ENCODE results near the gene CELSR2.
"Not testable (repeated sequence)": the region's sequence is repeated elsewhere in the genome, so short reads cannot be mapped to it uniquely, and the experiment has no call there.

The CELSR2 gene, protein sequence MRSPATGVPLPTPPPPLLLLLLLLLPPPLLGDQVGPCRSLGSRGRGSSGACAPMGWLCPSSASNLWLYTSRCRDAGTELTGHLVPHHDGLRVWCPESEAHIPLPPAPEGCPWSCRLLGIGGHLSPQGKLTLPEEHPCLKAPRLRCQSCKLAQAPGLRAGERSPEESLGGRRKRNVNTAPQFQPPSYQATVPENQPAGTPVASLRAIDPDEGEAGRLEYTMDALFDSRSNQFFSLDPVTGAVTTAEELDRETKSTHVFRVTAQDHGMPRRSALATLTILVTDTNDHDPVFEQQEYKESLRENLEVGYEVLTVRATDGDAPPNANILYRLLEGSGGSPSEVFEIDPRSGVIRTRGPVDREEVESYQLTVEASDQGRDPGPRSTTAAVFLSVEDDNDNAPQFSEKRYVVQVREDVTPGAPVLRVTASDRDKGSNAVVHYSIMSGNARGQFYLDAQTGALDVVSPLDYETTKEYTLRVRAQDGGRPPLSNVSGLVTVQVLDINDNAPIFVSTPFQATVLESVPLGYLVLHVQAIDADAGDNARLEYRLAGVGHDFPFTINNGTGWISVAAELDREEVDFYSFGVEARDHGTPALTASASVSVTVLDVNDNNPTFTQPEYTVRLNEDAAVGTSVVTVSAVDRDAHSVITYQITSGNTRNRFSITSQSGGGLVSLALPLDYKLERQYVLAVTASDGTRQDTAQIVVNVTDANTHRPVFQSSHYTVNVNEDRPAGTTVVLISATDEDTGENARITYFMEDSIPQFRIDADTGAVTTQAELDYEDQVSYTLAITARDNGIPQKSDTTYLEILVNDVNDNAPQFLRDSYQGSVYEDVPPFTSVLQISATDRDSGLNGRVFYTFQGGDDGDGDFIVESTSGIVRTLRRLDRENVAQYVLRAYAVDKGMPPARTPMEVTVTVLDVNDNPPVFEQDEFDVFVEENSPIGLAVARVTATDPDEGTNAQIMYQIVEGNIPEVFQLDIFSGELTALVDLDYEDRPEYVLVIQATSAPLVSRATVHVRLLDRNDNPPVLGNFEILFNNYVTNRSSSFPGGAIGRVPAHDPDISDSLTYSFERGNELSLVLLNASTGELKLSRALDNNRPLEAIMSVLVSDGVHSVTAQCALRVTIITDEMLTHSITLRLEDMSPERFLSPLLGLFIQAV (N-terminal part only)

DNA sequence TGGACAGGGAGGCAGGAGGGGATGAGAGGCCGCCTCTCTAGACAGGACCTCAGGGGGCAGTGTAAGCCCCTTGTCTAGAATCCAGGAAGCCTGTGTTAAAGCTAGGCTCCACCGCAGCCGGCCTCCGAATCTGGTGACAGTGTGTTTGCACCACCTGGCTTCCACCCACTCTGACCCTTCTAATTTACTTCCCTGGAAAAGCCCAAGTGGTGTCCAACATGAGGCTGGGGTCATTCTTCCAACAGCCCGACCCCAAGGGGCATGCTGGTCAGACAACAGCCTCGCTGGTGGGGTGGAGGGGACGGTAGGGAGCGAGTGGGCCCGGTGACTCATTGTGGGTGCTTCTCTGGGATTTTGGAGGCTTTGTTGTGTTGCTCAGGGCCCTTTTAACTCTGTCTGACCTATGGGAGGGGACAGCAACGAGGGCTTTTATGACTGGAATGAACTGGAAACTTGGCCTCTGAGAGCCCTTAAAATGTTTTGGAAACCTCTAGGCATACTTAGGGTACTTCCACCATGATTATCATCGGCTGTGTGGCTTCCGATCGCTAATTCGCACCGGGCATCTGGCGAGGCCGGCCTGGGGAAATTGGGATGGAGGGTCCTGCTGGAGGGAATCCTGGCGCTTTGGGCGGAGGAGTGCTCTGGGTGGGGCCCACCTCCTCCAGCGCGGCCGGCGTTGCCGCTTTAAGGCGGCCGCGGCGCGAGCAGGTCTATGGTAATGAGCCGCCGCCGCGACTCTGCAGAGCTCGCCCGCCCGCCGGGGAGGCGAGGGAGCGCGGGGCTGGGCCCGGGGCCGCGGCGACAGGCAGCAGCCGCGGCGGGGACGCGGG is at the start of gene CELSR2:
CELSR2 (plus strand) TSS at position 743 of the 833 bp plus-strand sequence. CDS start 541 bp downstream, outside the sequence.
- DNase-seq: peak; percentile 79

DNA sequence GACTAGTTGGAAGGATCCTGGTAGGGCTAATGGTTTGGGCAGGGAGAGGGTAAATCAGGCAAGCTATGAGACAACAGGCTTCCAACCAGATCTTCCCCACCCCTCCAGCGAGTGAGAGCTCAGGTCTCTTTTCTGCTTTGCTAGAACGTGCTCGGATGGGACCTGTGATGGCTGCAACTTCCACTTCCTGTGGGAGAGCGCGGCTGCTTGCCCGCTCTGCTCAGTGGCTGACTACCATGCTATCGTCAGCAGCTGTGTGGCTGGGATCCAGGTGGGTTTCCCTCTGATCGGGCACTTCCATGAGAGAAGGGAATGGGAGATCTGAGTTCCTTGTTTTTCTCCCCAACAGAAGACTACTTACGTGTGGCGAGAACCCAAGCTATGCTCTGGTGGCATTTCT is 49.6 kb upstream of the CELSR2 start:
- no peak for DNase-seq

DNA sequence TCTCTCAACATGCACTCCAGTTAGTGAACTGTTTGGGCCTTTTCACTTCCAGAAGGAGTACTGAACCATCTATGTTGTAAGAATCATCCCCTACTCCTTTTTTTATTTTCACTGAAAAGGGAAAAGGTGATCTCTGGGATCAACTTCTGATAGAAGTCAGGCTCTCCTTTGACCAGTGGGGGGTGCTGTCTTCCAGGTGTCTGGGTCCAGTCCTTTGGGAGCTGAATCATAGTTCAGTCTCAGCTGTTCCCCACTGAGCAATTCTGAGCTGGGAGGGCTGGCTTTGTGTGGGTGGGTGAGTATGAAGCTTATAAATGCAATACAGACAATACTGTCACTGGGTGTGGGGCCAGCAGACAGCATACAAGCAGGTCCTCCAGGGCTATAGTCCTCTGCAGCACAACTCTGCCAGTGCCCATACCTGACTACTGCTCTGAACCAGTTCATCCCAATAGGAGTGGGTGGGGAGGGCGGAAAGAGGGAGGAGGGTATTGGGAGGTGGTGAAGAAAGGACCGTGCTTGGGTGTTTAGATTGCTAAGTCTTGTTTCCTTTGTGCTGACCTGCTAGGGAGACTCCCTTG is 48.1 kb upstream of the CELSR2 start:
- peak; percentile 80 for DNase-seq

DNA sequence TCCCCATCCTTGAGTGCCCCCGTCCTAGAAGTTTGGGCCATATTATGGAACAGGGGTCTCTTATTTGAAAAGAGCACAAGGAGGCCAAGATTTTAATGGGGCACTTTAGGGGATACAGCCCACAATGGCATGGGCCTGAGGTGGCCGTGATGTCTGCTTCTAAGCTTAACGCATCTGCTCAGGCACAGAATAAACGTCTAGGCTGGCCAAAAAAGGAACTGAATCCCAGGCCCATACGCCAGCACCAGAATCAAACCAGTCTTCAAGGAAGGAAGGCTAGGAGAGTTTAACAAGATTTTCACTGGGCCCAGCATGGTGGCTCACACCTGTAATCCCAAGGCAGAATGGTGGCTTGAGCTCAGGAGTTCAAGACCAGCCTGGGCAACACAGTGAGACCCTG is 44.9 kb upstream of the CELSR2 start:
- no peak for DNase-seq

DNA sequence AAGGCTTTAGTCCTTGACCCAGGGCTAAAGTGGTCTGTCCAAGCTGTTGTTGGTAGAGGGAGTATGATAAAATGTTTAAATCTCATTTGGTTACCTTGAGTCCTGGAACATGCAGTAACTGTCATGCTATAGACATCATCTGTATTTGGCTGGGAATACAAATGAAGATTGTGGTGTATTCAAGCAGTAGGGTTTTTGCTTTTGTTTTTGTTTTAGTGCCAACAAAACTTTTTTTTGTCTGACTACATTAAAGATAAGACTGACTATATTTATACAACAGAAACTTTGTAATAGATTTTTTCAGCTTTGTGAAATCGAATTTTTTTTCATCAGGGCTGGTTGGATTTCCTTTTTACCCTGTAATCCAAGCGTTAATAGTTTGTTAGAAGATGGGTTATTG is 43.0 kb upstream of the CELSR2 start:
- DNase-seq: no peak

DNA sequence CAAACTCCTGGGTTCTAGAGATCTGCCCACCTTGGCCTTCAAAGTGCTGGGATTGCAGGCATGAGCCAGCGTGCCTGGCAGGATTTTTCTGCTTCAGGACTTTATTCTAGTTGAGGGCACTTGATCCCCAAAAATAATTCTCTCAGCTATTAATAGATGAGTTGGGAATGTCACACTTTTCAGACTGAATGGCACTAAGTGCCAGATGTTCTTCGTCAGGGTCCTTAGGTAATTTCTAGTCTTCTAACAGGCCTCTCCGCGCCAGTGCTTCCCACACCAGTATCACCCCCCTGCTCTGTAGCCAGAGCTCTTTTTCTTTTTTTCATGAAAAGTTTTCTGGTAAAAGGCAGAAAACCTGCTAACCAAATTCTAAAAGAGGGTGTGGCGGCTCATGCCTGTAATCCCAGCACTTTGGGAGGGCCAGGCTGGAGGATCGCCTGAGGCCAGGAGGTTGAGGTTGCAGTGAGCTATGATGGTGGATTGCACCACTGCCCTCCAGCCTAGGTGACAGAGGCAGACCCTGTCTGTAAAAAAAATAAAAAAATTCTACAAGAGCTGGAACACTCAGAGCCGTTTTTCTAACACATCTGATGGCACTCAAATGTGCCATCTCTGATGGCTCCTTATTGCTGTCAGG is 41.8 kb upstream of the CELSR2 start:
- no peak for DNase-seq

DNA sequence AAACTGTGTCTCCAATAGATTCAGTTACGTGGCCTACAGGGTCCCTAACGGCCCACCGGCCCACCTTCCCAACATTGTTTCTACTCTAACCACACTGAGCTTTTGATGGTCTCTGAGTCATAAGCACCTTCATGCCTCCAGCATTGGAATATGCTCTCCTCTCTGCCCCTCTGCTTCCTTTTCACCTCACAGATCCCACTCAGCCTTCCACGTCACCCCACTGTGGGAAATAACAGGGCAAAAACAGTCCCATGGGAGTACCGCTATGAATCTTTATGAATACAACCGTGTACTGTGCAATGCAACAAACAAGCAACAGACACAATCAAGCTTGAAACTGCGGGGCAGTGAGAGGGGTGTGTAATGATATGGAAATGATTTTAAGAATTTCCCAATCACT is 40.9 kb upstream of the CELSR2 start:
- DNase-seq: no peak

DNA sequence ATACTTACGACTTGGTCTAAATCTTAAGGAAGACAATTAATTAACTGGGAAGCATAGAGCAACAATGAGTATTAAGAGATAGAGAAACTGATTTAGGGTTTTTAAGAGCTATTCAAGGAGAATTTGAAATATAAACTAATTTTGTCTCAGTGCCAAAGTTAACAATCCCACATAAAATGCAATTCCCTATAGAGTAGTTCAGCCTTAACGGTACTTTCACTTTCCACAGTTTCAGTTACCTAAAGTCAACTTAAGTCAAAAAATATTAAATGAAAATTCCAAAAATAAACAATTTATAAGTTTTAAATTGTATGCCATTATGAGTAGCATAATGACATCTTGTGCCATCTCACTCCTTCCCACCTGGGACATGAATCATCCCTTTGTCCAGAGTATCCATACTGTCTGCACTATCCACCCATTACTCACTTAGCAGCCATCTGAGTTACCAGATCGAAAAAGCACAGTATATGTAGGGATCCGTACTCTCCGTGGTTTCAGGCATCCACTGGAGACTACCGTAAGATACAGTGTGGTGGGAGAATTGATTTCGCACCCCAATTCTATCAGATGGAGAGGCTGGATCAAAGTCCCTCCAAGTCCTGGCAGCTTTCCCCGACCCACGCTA is 40.4 kb upstream of the CELSR2 start:
- no peak for DNase-seq

DNA sequence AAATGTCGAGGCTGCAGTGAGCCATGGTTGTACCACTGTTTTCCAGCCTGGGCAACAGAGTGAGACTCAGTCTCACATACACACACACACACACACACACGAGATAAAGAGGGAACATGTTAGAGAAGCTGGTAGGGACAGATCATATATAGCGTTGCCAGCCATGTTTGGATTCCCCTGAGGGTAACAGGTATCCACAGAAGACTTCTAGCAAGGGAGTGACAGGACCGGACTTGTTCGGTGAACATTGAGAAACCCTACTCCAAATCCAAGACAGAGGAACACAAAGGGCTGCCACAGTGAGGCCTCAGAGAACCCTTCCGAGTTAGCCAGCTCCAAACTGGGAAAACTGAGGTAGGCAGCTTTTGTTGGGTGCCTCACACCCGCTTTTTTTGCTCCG is 39.3 kb upstream of the CELSR2 start:
- no peak for DNase-seq

DNA sequence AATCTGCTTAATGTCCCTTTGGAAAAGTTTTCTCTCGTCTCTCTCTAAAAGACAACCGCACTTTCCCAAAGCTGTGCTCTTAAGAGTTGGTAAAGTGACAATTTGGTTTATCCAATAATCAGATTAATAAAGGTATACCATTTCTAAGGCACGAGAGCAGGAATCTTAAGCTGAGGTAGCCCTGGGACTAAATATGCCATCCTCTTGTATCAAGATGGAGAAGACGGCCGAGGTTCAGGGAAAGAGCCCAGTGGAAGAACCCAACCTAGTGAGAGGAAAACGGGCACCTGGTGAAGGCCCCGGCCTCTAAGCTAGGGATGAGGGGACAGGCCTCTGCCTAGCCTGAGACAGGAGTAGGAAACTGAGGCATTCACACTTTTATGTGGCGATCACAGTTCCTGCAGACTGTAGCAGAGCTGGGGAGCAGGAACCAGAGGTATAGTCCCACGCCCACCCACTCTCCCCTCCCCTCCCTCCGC is 36.0 kb upstream of the CELSR2 start:
- DNase-seq: no peak

DNA sequence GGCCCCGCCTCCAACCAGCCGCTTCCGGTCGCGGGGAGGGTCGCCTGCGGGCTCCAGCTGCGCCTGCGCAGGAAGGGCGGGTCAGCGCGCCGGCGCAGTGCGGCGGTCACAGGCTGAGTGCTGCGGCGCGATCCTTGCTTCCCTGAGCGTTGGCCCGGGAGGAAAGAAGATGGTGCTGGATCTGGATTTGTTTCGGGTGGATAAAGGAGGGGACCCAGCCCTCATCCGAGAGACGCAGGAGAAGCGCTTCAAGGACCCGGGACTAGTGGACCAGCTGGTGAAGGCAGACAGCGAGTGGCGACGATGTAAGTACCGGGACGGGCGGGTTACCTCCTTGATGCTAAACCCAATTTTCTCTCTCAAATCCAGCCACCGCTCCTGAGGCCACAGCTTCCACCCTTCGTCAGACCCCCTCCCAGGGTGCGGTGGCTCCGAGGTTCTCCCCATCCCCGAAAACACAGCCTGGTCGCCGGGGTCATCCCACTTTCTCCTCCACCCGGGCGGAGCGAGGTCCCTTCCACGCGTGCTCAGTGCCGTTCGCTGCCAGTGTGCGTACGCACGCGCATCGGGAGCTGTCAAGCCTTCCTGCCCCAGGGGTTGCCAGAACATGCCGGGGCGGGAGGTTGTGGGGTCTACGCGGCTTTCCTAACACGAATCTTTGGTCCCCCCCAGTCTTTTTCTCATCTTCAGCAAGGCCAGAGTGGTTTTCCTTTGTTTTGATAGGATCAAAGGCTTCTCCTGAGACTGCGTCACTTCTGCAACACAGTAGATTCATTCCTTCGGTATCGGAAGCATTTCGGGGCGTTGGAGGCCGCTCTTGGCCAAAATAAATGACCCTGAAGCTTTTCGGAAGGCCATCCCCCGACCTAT is 35.3 kb upstream of the CELSR2 start, which contains the start of gene SARS1:
SARS1 (plus strand) TSS at position 95 of the 870 bp plus-strand sequence; CDS start at position 170, 75 bp downstream.
- DNase-seq: peak; percentile 93

DNA sequence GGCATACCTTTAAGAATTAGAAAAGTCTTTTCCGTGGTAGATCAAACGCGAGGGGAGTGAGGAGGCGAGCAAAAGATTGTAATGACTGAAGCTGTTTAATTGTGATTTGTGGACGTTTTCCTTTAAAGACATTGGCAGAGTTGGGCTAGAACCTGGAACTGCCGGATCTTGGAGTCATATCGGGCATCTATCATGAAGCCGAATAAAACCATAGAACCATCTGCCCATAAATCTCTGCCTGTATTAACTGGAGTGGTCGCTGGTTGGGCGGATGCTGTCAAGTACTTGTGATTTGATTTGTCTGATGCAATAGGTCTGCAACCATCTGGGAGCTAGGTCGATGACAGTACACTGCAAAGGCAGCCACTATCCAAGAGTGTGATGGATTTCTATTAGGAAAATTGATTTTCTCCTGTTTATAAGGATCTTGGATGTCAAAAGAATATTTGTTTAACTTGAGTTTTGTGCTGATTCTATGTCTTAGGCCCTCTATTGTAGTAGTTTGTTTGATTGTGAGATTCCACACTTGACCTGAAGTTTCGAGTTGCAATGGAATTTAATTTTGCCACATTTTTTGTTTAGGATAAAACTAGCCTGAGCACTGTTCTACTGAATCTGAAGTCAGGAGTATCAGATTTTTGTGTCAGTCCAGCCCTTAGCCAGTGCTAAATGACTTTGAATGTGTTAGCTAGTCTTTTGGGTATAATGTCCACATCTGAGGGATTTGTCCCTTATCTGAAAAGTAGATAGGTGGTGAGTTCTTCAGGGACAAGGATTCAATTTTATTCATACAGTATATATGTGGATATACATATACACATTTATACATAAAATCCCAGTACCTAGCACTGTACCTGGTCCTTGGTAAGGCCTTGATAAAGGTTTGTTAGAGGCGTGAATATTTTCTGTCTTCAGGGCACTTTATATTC is 34.4 kb upstream of the CELSR2 start:
- DNase-seq: peak; percentile 95

DNA sequence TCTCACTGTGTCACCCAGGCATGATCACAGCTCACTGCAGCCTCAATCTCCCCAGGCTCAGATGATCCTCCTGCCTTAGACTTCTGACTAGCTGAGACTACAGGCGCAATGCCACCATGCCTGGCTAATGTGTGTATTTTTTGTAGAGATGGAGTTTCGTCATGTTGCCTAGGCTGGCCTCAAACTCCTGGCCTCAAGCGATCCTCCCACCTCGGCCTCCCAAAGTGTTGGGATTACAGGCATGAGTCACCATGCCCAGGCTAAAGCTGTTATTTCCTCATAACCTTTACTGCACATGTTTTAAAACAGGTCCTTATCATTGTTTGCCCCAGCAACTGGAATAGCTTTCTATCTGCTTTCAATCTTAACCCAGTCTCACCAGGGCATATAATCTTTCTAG is 32.7 kb upstream of the CELSR2 start:
- DNase-seq: peak; percentile 50

DNA sequence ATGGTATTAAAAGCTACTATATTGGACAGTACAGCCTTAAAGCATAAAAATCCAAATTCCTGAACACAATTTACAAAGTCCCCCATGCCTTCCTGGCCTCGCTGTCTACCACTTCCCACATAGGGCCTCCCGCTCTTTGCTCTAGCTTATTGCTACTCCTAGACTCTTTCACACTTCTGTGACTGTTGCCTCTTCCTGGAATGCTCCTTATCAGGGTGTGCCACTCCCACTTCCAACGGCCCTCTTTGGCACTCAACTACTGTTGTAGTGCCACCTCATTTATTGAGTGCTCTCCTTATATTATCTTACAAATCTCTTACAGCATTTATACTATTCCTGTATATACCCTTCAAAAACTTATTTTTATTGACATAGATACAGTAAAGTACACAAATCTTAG is 30.8 kb upstream of the CELSR2 start:
- peak; percentile 92 for DNase-seq

DNA sequence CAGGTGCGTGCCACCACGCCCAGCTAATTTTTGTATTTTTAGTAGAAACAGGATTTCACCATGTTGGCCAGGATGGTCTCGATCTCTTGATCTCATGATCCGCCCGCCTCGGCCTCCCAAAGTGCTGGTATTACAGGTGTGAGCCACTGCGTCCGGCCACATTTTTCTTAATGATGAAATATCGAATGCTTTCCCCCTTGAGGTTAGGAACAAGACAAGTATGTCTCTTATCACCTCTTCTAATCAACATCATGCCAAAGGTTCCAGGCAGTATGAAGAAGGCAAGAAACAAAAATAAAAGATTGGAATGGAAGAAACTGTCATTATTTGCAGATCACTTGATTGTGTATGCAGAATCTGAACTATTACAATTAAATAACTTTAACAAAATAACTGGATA is 28.1 kb upstream of the CELSR2 start:
- not testable (repeated sequence) for DNase-seq

DNA sequence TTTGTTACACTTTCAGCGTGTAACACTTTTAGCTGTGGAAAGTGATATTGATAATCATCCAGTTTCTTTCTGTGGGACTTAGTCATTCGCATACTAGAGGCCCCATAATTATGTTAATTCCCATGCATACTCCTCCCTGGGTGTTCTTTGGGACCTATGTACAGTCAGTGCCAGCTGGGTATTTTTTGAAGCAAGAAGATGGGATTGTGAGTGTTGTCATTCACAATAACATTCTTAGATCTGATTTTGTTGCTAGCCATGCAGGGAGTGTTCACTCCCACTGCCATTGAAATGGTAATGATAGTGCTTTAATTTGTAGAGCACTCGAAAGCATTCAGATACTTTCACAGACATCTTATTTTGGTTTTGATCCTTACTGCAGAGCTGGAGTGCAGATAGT is 24.0 kb upstream of the CELSR2 start:
- DNase-seq: no peak

DNA sequence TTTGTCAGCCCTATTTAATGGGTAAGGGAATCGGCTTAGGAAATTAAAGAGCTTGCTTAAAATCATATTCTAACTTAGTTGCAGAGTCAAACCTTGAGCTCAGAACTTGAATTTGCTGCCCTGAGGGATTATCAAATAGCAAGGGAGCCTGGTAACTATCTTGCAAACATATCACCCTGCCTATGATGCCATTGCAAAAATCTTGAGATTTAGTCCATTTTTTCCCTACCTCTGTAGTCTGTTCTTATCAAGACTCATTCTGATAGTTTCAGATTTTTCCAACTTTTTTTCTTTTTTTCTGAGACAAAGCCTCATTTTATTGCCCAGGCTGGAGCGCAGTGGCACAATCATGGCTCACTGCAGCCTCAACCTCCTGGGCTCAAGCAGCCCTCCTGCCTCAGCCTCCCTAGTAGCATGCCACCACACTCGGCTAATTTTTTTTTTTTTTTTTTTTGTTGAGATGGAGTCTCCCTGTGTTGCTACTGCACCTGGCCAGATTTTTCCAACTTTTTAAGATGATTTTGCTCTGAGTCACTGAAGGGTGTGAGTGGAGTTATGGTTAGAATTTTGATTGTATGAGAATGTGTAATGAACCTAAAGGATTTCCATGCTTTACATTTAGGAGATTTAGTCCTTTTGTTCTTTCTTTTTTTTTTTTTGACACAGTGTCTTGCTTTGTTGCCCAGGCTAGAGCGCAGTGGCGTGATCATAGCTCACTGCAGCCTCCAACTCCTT is 23.5 kb upstream of the CELSR2 start:
- no peak for DNase-seq

DNA sequence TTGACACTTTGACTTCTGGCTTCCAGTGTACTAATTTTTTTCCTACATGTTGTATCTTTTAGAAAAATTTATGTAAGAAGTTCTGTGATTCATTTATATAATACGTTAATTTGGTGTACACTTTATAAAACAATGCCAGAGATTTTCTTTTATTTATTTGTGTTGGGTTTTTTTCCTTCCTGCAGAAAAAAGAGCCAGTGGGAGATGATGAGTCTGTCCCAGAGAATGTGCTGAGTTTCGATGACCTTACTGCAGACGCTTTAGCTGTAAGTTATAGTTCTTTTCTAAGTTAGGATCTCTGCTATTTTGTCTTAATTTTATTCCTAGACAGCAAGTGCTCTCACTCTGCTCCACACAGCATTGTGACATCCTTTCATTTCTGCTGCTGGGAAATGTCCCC is 21.2 kb upstream of the CELSR2 start:
- no peak for DNase-seq

Data from OCI-M1 (cell line).